K562 (cell line): Measurements from ENCODE around the gene ZMYM4. TPM values are rescaled to one million over a fixed set of nuclear protein-coding genes. Genes with fewer than 3 reads are reported as not detected.

Source experiments
- ATAC-seq: fragments of 200-7000 bp; cut with Tn5 transposase; 3 replicates; pipeline ENCODE4 v1.9.1; 2020; ENCODE audit warnings: moderate library complexity
- BruUV-seq: library from RNA; stranded (reverse); fragments of 400-500 nt; replicated peaks from 2 replicates; lab custom pipeline; 2021; lab: Mats Ljungman, UMichigan
- CTCF ChIA-PET: fragments of 300-600 bp; formaldehyde crosslinking; extraction: SDS; loops from one replicate; lab custom pipeline; 2021; ENCODE audit warnings: low intra/inter-chr PET ratio; lab: Yijun Ruan, JAX
- POLR2A ChIA-PET: fragments of 300-600, 350-650 bp; sonication (Branson Sonifier 250); formaldehyde crosslinking; extraction: SDS; loops from one replicate; lab custom pipeline; 2021; ENCODE audit warnings: antibody characterized with exemption, inconsistent platforms; lab: Yijun Ruan, JAX
- DNase-seq, 4 experiments: peaks; one replicate each; pipeline versions ENCODE4 v3.0.0 to v3.0.0-alpha.2; 2011 to 2018; ENCODE audit warnings: low spot score in 3 of 4, mixed read lengths in 3 of 4; ENCODE audit errors: extremely low read depth in 1 of 4
- FAIRE-seq: peaks from 2 replicates; lab custom pipeline; 2011; peaks lifted over from hg19 to GRCh38; lab: Jason Lieb, UNC
- H2AFZ ChIP-seq: 2 replicates; pipeline ENCODE4 v1.6.0; 2011; ENCODE audit warnings: low read depth, low read length, control low read depth, inconsistent platforms
- H3K27ac ChIP-seq: fragments of 200-600 bp; 3 replicates; pipeline ENCODE4 v1.8.0; 2011; ENCODE audit warnings: low read depth, mild to moderate bottlenecking, control low read depth, inconsistent platforms, low read length, moderate library complexity, mixed read lengths; ENCODE audit errors: extremely low read depth
- H3K27me3 ChIP-seq, 2 experiments: fragments of 300-600 bp in 1 of 2; 2 replicates in 1 of 2; 3 replicates in 1 of 2; pipeline versions ENCODE4 v1.6.0 to v1.8.0; 2011; ENCODE audit warnings: inconsistent platforms in 2 of 2, low read length in 2 of 2, mild to moderate bottlenecking in 1 of 2, mixed read lengths in 1 of 2, moderate library complexity in 1 of 2; ENCODE audit not compliant: control insufficient read depth in 2 of 2, insufficient read depth in 2 of 2
- H3K36me3 ChIP-seq: fragments of 300-600 bp; 3 replicates; pipeline ENCODE4 v1.8.0; 2011; ENCODE audit warnings: mild to moderate bottlenecking, low read length, inconsistent platforms; ENCODE audit not compliant: control insufficient read depth, insufficient read depth
- H3K4me1 ChIP-seq, 2 experiments: fragments of 200-600 bp in 1 of 2; replicated peaks in 1 of 2; 2 replicates in 1 of 2; 3 replicates in 1 of 2; pipeline versions ENCODE4 v1.5.1 to v1.8.0; 2011; ENCODE audit warnings: inconsistent platforms in 2 of 2, low read length in 2 of 2, mild to moderate bottlenecking in 1 of 2, mixed read lengths in 1 of 2, moderate library complexity in 1 of 2; ENCODE audit not compliant: control insufficient read depth in 2 of 2, insufficient read depth in 2 of 2
- H3K4me2 ChIP-seq: 2 replicates; pipeline ENCODE4 v1.6.1; 2011; ENCODE audit warnings: low read length, control low read depth, inconsistent platforms, mixed read lengths; ENCODE audit not compliant: insufficient read depth
- H3K4me3 ChIP-seq: fragments of 200-600 bp; sonication (generic), shearing (Covaris generic); 2 replicates; pipeline ENCODE4 v1.5.1; 2016; ENCODE audit warnings: control low read depth, inconsistent platforms
- H3K79me2 ChIP-seq: fragments of 200-600 bp; 3 replicates; pipeline ENCODE4 v1.8.0; 2011; ENCODE audit warnings: low read length, inconsistent platforms; ENCODE audit not compliant: control insufficient read depth, insufficient read depth
- H3K9ac ChIP-seq, 2 experiments: 2 replicates each; pipeline versions ENCODE4 v1.6.0 to v1.6.1; 2011; ENCODE audit warnings: low read depth in 2 of 2, low read length in 2 of 2, control low read depth in 1 of 2, inconsistent platforms in 1 of 2, mild to moderate bottlenecking in 1 of 2, mixed read lengths in 1 of 2; ENCODE audit not compliant: insufficient read depth in 1 of 2
- H3K9me1 ChIP-seq: one replicate; pipeline ENCODE4 v1.6.0; 2011; ENCODE audit warnings: inconsistent platforms, mild to moderate bottlenecking, low read length, moderate library complexity; ENCODE audit not compliant: control insufficient read depth, insufficient read depth
- H3K9me3 ChIP-seq: replicated peaks from 2 replicates; pipeline ENCODE4 v1.5.1; 2011; ENCODE audit warnings: low read depth, low read length, inconsistent platforms; ENCODE audit not compliant: control insufficient read depth, insufficient read depth
- H4K20me1 ChIP-seq: replicated peaks from 2 replicates; pipeline ENCODE4 v1.6.1; 2011; ENCODE audit warnings: low read length, inconsistent platforms, mixed read lengths; ENCODE audit not compliant: control insufficient read depth, insufficient read depth
- BACH1 ChIP-seq: fragments of 200-800 bp; sonication (Bioruptor generic); IDR thresholded peaks from 2 replicates; pipeline ENCODE4 v1.6.1; 2016; ENCODE audit warnings: missing genetic modification characterization, missing compliant biosample characterization
- MYC ChIP-seq, 2 experiments: fragments of 250-450 bp in 1 of 2; sonication (Bioruptor Pico) in 1 of 2; IDR thresholded peaks; 2 replicates each; pipeline versions ENCODE4 v1.5.1 to v1.6.1; 2012 to 2021; ENCODE audit warnings: low read depth in 2 of 2, borderline replicate concordance in 1 of 2, improper control_type of control experiment in 1 of 2, low read length in 1 of 2, mild to moderate bottlenecking in 1 of 2, moderate library complexity in 1 of 2
- POLR2G ChIP-seq: fragments of 200-400 bp; formaldehyde crosslinking; IDR thresholded peaks from 2 replicates; pipeline ENCODE4 v1.6.1; 2017; ENCODE audit warnings: low read depth, mild to moderate bottlenecking, antibody characterized with exemption, low read length, moderate library complexity
- PTRF ChIP-seq: fragments of 450-650 bp; IDR thresholded peaks from 2 replicates; pipeline ENCODE4 v1.6.1; 2016; ENCODE audit warnings: mild to moderate bottlenecking, missing genetic modification characterization, missing compliant biosample characterization
- SMC3 ChIP-seq: conservative IDR thresholded peaks from 2 replicates; pipeline ENCODE4 v1.6.1; 2011; ENCODE audit warnings: low read depth, low read length, improper control_type of control experiment; ENCODE audit not compliant: insufficient read depth
- ZNF212 ChIP-seq: fragments of 450-650 bp; formaldehyde crosslinking; IDR thresholded peaks from 2 replicates; pipeline ENCODE4 v1.4.0; 2020; ENCODE audit warnings: mild to moderate bottlenecking
- ZNF354B ChIP-seq: fragments of 250-450 bp; sonication (Bioruptor Pico); IDR thresholded peaks from 2 replicates; pipeline ENCODE4 v1.4.0; 2020
- WGBS: fragments of 100-300 bp; shearing (Covaris generic); methylation state at CpG from one replicate; pipeline ENCODE4 v1.1.6; 2016; ENCODE audit warnings: low coverage, mixed read lengths; ENCODE audit not compliant: insufficient coverage; ENCODE audit errors: missing lambda C conversion rate; 5-methylcytosine and 5-hydroxymethylcytosine counted together
- in situ Hi-C: fragments of 300-500 bp; cut with MboI; formaldehyde crosslinking; loops from 4 replicates; pipeline ENCODE4 v1.15.0; 2018; ENCODE audit warnings: inconsistent platforms, mixed read lengths
- intact Hi-C: fragments of 100-400 bp; cut with micrococcal nuclease; formaldehyde crosslinking; loops from 2 replicates; pipeline ENCODE4 v1.14.2; 2022
- polyA plus RNA-seq, 8 experiments: library from polyadenylated mRNA; depleted of rRNA in 4 of 8; stranded (reverse) in 5 of 8; unstranded in 3 of 8; fragments of >200 nt; fragmentation: Nextera tagmentation in 2 of 8; fragmentation: Illumina TruSeq in 1 of 8; extraction: Ambion mirVana in 2 of 8; extraction: Trizol in 1 of 8; gene quantifications; 2 replicates each; pipeline versions ENCODE4 v1.2.1 to v1.2.3, GENCODE V29; 2011 to 2014; ENCODE audit warnings: inconsistent platforms in 1 of 8, missing spikeins in 1 of 8
- total RNA-seq, 7 experiments: library from RNA; depleted of rRNA in 6 of 7; stranded (reverse); fragments of >200 nt in 6 of 7; fragmentation: Illumina TruSeq in 2 of 7; extraction: Trizol in 2 of 7; gene quantifications; 2 replicates each; pipeline versions ENCODE4 v1.2.1 to v1.2.3, GENCODE V29; 2011 to 2021; ENCODE audit warnings: low replicate concordance in 1 of 7
- TF ChIP-seq, protein P1 (sequence below), 2 experiments: fragments of 450-650 bp in 1 of 2; sonication (generic) in 1 of 2; formaldehyde crosslinking in 1 of 2; IDR thresholded peaks; 2 replicates each; pipeline versions ENCODE4 v1.7.1 to v1.9.0; 2016 to 2022; ENCODE audit warnings: inconsistent platforms in 1 of 2, mild to moderate bottlenecking in 1 of 2, missing genetic modification reagents in 1 of 2

Gene ZMYM4
- total and polyA plus RNA-seq, 9 of the 15 experiments (the other 6 are each of a cell fraction or from before 2014, with no cell fraction given) = 15.2 to 77.2 (median 63.3) TPM

DNA sequence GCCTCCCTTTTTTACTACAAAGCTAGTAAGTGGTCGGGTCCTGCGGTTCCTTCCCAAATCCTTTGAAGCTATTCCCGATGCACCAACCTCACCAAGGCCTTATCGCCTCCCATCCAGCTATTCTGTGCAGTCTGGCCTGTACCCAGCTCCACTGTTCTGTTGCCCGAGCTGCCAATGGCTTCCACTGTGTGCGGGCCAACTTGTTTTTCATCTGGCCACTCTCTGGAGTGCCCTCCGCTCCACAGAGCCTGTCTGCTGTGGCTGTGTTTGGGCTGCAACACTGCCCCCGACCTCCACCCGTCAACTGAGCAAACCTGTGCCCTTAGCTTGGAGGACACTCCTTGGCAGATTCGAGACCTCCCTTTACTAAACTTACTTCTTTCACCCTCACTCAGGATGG lies 163.7 kb downstream of the ZMYM4 start:
- ChIA-PET CTCF (no interaction called here), POLR2A (interaction anchor here (0.6 to 2.4 kb wide), 4 partner anchors 8 to 15 kb away, joined by 3 to 8 read pairs (median 5); no protein-coding TSS in a partner anchor)
- Histone ChIP-seq H4K20me1 (no peaks in the 10 kb centered on the region), H3K9ac (peak overlapping the region in 1 of 2 experiments; percentile 43; a peak in 1 of 4 replicates), H3K9me3 (no peaks in the 10 kb centered on the region), H2AFZ (no peak overlapping the region), H3K4me3 (no peak overlapping the region), H3K79me2 (no peaks in the 10 kb centered on the region), H3K9me1 (no peaks in the 10 kb centered on the region), H3K27me3 (no peaks in the 10 kb centered on the region), H3K27ac (no peak overlapping the region), H3K4me2 (no peak overlapping the region), H3K36me3 (peaks cover 34% of the 10 kb centered on the region; the same call in 2 of the 3 replicates), H3K4me1 (peaks cover 9 to 10% of the 10 kb centered on the region in 2 experiments; a peak in 4 of 5 replicates)
- no peak for TF ChIP-seq ZNF212 (CRISPR knock-in tag)
- no peak for TF ChIP-seq PTRF (tag)
- TF ChIP-seq POLR2G = peak; percentile 52
- no peak for TF ChIP-seq MYC (IDR thresholded peaks at IDR 0.05; ENCODE audit: low read depth, low read length)
- no peak for TF ChIP-seq MYC (CRISPR knock-in tag; IDR thresholded peaks at IDR 0.05; ENCODE audit: borderline replicate concordance, low read depth)
- TF ChIP-seq, protein P1, sequence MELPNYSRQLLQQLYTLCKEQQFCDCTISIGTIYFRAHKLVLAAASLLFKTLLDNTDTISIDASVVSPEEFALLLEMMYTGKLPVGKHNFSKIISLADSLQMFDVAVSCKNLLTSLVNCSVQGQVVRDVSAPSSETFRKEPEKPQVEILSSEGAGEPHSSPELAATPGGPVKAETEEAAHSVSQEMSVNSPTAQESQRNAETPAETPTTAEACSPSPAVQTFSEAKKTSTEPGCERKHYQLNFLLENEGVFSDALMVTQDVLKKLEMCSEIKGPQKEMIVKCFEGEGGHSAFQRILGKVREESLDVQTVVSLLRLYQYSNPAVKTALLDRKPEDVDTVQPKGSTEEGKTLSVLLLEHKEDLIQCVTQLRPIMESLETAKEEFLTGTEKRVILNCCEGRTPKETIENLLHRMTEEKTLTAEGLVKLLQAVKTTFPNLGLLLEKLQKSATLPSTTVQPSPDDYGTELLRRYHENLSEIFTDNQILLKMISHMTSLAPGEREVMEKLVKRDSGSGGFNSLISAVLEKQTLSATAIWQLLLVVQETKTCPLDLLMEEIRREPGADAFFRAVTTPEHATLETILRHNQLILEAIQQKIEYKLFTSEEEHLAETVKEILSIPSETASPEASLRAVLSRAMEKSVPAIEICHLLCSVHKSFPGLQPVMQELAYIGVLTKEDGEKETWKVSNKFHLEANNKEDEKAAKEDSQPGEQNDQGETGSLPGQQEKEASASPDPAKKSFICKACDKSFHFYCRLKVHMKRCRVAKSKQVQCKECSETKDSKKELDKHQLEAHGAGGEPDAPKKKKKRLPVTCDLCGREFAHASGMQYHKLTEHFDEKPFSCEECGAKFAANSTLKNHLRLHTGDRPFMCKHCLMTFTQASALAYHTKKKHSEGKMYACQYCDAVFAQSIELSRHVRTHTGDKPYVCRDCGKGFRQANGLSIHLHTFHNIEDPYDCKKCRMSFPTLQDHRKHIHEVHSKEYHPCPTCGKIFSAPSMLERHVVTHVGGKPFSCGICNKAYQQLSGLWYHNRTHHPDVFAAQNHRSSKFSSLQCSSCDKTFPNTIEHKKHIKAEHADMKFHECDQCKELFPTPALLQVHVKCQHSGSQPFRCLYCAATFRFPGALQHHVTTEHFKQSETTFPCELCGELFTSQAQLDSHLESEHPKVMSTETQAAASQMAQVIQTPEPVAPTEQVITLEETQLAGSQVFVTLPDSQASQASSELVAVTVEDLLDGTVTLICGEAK (IDR thresholded peaks at IDR 0.05) = no peak
- TF ChIP-seq, protein P1 (CRISPR knock-in tag; IDR thresholded peaks at IDR 0.05) = no peak
- TF ChIP-seq BACH1 (tag) = no peak
- TF ChIP-seq ZNF354B = no peak
- TF ChIP-seq SMC3 = 0 out of 2 replicates have a peak, but pooled peaks have one; percentile 9
- no TSS peak for BruUV-seq
- in situ Hi-C loops (no loop called here), intact Hi-C loops (loop anchor here (10.0 kb wide), 1 partner anchor 567 kb away; no protein-coding TSS in a partner anchor)
- 90% methylated on average over 10 of the region's 10 CpGs for WGBS
- FAIRE-seq = no peak
- no peak for DNase-seq
- ATAC-seq = no peak
